SK-N-MC (cell line): Measurements from ENCODE around the gene MYH9.

ENCODE experiments used
- EZH2 ChIP-seq: fragments of 200-600 bp; sonication (generic); IDR thresholded peaks from one replicate; pipeline ENCODE4 v1.6.1; 2017; ENCODE audit warnings: antibody characterized with exemption
- POLR2AphosphoS5 ChIP-seq: IDR thresholded peaks from 2 replicates; pipeline ENCODE4 v1.6.1; 2012; ENCODE audit warnings: mild to moderate bottlenecking, low read depth, low read length, borderline replicate concordance

DNA sequence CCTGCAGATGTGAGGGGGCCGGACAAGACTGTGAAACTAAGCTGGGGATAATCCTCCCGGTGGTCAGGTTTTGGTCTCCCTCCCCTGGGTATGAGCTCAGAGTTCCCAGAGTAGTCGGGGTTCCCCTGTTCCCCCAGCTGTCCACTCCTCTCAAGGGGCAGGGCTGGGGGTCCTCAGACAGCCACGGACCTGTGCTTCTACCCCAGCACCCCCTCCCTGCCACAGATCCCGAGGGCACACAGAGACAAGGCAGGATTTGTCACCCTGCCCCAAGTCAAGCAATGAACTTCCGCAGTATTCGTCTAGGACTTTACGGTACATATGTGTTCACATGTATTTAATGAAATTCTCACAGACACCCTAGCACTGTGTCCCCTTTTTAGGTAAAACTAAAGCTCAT is 89.6 kb downstream of the MYH9 start:
- no peak for TF ChIP-seq POLR2AphosphoS5
- no peak for TF ChIP-seq EZH2
